Measurements from ENCODE around the gene B4GALT6.

GRCh38 chr18:31598021-31598805, 86.2 kb downstream of the B4GALT6 start:
- TF ChIP-seq SUZ12 (IDR thresholded peaks at IDR 0.05; ENCODE audit: extremely low read depth, insufficient read depth, insufficient read length) = no peak
- no peak for TF ChIP-seq ZNF274 (IDR thresholded peaks at IDR 0.05; ENCODE audit: low read depth, low read length)
